Posterior cingulate gyrus (tissue), 11 donors: ENCODE data around the gene BRI3.
A peak's percentile ranks its signal among the peaks of the same experiment; 100 is the strongest.
"Not testable (repeated sequence)": the region's sequence is repeated elsewhere in the genome, so short reads cannot be mapped to it uniquely, and the experiment has no call there.

ENCODE experiments used
- DNase-seq, 10 donors: peaks; one replicate each; pipeline versions ENCODE4 v3.0.0 to v3.0.0-alpha.2; 2020 to 2021; ENCODE audit warnings: mixed read lengths in 3 of 10
- intact Hi-C: fragments of 100-400 bp; cut with DNase I; formaldehyde crosslinking; loops from one replicate; pipeline ENCODE4 v1.15.1; 2023

Gene BRI3

DNA sequence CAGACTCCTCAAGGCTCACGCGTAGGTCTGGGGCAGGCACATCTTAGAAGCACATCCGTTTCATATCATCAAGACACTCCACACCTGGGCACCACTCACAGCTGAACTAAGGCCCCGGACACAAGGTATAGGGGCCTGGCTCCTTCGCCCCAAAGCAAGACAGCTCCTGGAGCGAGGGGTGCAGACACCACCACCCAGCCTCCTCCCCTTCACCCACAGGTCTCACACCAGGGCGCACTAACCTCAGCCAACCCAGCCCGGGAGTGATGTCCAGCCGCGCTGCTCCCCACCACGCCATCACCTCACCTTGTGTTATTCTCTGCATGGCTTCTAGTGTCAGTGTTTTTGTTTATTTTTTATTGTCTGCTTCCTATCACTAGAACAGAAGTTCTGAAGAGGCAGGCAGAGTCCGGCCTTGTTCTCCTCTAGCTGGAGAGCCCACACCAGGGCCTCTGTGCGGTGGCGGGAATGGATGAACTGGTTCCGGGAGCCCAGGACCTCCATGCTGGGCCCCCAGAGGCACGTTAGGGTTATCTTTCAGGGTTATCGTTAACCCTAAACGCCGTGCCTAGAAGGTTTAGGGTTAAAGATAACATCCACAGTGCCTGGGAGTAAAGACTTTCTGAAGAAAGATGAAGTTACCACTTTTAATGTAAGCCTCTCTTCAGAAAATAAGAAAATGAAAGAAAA lies 21.8 kb downstream of the BRI3 start:
- DNase-seq, result peak in 2 of 10 donors; percentile 29 to 64
- intact Hi-C loops, result no loop called here

DNA sequence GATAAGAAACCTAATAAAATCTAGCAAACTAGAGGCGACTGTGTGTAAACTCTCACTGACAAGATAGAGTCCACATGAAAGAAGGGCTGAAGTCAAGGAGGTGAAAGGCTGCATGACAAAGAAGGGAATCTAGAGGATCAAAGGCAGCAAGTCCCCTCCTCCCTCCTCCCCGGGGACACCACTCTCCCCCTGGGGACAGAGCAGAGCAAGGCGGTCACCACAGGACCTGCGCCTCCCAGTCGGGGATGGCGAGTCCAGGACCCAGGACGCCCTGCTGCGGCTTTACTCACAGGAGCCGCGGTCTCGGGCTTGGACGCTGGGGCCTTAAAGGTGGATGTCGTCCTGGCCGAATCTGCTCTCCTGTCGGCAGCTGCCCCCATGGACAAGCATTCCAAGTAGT lies 22.4 kb downstream of the BRI3 start:
- DNase-seq, result peak in 2 of 10 donors; percentile 45 to 71
- intact Hi-C loops, result no loop called here

DNA sequence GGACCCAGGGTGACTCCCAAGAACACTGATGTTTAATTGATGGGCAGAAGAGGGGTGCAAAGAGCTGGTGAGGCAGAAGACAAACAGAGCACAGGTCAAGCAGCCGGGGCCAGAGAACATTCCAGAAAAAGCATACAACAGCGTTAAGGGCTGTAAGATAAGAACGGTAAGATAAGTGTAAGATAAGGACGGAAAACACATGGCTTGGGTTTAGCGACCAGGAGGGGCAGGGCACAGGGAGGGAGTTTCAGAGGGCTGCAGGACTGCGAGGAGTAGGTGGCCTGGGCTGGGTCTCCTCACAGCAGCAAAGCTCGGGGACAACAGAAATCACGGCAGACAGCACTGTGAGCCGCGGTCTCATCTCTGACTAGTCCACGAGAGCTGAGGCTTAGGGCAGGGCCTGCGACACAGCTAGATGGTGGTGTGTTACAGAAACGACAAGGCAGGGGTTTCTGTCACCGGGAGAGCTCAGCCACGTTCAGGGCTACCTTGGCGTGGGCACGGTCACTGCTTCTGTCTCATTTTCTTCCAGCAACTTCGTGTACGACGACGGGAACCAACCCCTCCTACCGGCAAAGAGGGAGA lies 24.6 kb downstream of the BRI3 start:
- peak in 3 of 10 donors; percentile 40 to 71 (median 50) for DNase-seq
- intact Hi-C loops, result no loop called here

DNA sequence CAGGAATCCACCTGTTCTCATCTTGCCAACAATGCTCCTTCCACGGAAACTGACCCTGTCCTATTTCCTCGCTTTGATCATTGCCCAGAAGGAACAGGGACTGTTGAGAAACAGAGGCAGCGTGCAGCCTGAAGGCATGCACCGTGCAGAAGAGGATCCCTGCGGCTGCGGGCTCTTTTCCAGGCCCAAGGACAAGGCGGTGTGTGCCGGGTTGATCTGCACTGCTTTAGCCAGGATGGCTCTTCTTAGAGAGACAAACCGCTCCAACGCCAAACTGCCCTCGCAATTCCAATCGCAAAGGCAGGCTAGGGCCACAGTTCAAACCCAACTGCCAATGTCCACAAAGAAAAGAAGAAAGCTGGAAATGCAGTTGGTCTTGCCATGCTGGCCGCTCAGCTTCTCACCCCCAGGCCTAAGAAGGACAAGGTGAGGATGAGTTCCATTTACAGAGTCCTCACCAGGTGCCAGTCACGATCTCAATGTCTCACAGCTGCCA lies 26.5 kb downstream of the BRI3 start:
- peak in 3 of 10 donors; percentile 52 to 72 (median 52) for DNase-seq
- intact Hi-C loops, result no loop called here

DNA sequence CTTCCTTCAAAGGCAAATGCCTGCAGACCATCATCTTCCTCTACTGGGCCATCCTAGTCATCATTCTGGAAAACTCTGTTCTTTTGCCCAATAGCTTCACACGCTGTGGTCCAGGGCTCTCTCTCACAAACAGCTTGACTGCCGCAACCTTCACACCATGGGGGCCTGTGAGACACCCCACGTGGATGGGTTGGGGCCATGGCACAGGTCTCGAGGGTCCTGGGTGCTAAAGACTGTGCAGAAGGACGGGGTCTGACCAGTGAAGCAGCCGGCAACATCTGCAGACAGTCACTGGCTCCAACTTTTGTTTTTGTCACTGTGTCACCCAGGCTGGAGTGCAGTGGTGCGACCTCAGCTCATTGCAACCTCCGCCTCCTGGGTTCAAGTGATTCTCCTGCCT lies 28.1 kb downstream of the BRI3 start:
- peak in 3 of 10 donors; percentile 30 to 65 (median 36) for DNase-seq
- intact Hi-C loops, result no loop called here

DNA sequence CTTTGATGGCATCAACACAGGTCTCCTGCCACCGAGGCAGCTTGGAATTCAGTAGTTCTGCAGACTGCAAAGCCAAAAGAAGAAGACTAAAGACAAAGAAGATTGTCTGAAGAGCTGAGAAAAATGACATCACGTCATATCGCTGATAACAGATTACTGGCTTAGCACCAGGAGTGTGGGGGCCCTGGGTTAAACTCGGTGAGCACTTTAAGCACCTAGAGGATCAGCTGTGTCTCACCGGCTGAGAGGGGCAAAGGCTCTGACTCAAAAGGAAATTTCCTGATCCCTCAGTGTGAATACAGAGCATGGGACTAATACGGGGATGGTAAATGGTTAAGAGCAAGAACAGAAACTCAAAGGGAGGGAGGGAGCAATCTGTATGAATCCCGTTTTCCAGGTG lies 30.7 kb downstream of the BRI3 start:
- DNase-seq, result no peak
- intact Hi-C loops, result no loop called here

DNA sequence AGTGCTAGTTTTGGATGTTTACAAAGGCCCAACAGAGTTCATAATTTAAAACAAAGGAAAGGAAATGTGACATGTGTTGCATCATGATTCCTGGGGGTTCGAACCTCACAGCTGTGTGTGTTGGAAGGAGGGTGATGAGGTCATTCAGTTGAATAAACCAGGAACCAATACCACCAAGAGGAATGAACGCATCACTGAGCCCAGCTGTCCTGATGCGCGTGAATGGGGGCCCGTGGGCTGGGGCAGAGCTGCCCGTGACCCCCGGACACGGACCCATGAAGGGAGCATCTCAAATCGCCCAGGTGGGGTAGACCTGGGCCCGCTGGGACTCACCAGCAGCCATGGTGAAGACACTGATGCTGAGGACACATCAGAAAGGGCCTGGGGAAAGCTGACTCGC lies 33.0 kb downstream of the BRI3 start:
- peak in 1 of 10 donors; percentile 18 for DNase-seq

DNA sequence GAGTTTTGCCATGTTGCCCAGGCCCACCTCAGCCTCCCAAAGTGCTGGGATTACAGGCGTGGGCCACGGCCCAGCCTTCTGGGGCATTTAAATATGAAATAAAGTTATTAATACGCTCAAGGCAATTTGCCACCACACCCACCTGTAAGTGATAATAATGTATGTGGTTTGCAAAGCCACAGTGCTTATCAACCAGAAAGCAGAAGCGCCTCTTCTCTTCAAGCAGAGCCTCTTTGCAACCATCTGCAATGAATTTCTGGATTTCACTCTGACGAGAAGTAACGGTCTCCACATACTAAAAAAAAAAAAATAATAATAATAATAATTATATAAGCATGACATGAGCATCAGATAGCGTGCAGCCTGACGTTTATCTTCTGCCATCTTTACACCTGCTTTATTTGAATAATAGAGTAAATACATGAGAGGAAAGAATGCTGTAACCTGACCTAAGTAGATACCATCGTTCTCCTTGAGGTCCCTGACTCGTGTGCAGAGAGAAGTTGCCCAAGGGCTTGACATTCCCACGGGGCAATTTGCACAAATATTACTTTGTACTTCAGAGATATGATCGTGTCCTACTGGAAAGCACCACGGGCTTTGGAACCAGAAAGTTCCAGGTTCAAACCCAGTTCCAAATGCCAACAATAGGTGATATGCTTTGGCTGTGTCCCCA lies 34.0 kb downstream of the BRI3 start:
- intact Hi-C loops, result no loop called here
- DNase-seq, result peak in 1 of 10 donors; percentile 20

More for the DNA sequence above, 33.0 kb downstream of the BRI3 start:
- intact Hi-C loops, result no loop called here

DNA sequence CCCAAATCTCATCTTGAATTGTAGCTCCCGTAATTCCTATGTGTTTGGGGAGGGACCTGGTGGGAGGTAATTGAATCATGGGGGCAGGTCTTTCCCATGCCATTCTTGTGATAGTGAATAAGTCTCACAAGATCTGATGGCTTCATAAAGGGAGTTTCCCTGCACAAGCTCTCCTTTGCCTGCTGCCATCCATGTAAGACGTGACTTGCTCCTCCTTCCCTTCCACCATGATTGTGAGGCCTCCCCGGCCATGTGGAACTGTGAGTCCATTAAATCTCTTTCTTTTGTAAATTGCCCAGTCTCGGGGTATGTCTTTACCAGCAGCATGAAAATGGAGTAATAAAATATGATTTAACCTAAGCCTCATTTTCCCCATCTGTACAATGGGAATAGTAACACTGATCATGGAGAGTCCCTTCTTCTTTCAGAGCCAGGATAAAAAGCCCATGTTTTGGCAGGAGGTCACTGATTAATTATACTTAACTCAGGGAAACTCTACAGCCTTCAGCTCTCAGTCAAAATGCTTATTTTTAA lies 34.6 kb downstream of the BRI3 start:
- DNase-seq, intact Hi-C loops: not testable (repeated sequence)

DNA sequence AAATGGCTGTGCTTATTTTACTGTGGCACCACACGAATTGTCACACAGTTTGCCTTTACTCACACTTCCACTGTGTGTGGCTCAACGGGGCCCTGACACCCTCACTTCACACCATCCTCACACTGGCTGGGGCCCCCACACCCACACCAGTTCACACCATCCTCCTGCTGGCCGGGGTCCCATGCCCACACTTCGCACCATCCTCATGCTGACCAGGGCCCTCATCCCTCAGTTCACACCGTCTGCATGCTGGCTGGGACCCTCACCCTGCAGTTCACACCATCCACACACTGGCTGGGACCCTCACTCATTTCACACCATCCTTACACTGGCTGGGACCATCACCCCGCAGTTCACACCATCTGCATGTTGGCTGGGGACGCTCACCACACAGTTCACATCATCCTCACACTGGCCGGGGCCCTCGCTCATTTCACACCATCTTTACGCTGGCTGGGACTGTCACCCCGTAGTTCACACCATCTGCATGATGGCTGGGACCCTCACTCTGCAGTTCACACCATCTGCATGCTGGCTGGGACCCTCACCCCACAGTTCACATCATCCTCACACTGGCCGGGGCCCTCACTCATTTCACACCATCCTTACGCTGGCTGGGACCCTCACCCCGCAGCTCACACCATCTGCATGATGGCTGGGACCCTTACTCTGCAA lies 36.0 kb downstream of the BRI3 start:
- peak in 2 of 10 donors; percentile 30 to 43 for DNase-seq
- intact Hi-C loops, result no loop called here

DNA sequence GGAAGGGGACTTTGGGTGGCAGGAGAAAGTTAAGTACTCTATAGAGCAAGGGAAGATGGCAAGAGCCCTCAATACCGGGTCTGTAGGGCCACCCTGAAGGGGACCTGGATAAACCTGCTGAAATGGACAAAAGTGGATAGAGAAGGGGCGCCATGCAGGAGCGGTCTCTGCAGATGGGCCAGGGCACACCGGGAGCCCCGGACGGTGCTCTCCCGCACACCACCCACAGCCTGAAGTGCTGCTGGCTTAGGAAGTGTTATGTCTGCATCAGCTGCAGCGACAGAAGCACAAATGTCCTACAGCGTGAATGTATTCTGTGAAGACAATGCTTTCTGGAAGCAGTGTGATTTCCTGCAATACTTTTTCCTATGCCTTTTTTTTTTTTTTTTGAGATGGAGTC lies 37.7 kb downstream of the BRI3 start:
- DNase-seq, result peak in 1 of 10 donors; percentile 59
- intact Hi-C loops, result no loop called here

DNA sequence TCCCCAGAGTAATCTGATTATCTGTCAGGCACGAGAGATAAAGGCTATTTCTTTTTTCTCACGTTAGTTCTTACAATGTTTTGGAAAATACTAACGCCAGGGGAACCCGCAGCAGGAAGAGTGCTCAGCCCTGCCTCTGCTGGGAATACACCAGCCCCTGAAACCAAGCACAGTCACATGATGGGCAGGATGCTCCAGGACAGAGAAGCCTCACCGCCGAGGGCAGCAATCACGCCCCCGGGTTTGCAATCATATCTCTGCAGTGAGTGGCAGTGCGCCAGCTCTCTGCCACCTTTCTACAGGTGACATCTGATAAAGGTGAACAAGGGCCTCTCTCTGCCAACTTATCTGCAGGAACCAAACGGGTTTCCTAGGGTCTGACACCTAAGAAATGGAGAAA lies 39.8 kb downstream of the BRI3 start:
- intact Hi-C loops, result no loop called here

DNA sequence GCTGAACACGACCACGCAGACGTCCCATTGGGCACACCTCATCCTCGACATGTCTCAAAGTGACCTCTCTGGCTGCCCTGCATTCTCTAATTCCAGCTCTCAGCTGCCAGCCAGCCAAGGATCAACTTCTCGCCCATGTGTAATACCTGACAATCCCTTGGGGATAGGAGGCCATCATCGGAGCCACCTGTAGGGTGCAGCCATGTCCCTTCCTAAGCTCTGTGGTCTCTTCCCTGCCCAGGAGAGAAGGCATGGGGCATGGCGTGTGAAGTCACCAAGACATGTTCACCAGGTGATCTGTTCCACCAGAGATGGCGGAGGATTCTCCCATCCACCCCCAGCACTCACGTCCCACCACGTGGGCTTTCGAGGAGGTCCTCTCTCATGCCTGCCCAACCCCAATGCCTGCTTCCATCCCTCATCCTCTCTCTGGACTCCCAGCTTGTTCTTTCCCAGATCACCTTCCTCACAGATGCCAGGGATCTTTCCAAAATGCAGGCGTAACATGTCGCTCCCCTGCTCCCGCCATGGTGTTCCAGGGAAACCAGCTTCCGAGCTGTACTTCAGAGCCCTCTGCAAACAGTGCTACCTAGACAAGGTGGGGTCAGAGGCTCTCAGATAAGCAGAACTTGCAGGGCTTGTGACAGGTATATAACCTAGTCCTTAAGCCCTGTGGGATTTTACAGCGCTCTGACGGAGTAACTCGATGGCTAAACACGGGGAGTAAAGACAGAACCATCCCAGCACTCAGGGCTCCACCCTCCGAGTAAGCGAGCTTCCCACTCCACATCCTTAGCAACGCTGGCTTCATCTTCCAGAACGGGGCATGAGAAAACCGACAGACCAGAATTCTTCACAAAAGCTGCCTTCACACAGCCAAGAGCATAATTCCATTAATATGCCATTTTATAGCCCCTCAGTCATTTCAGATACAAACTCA lies 41.1 kb downstream of the BRI3 start:
- no peak for DNase-seq

More for the DNA sequence above, 39.8 kb downstream of the BRI3 start:
- DNase-seq, result no peak

DNA sequence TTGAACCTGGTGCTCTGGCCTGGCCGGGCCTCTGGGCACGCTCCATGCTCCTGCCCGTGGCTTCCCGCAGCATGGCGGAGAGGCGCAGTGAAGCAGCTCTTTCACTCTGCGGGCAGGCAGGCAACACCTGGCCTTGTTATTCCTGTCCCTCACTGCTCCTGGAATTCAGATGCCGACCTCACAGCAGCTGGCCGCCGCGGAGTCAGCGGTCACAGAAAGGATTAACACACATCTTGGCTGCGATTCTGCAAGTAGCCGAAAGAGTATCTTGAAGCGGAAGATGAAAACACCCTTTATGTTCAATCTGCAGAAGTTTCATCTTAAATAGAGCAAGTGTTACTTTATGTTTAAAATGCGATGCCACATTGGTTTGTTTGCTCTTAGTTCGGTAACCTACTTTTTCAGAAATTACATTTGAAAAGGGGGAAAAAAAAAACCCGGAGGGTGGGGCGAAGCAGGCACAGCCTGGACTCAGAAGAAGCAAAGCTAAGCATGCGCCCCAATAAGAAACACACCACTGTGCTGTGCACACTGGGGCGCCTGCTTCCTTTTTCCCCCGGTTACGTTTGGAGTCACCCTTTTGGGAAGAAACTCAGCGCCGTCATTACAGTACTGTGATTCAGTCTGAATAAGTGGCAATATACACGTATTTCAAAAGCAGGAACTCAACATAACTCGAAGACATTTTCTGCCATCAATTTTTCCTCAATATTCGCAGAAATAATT lies 42.3 kb downstream of the BRI3 start:
- intact Hi-C loops, result no loop called here
- peak in 3 of 10 donors; percentile 23 to 86 (median 85) for DNase-seq

More for the DNA sequence above, 41.1 kb downstream of the BRI3 start:
- intact Hi-C loops, result no loop called here

DNA sequence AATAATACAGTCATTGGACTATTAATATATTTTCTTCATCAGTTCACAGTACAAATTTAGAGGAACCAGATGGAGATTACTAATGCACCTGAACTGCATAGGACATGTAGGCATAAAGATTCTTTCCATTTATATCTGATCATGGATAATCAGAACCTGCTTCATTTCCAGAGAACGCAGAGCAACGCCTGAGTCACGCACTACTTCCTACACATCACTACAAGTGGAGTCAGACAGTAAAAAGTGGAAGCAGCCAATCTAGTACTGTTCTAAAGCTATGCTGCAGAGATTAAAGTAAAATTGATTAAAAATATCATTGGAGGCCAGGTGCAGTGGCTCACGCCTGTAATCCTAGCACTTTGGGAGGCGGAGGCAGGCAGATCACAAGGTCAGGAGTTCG lies 43.3 kb downstream of the BRI3 start:
- no peak for DNase-seq
- intact Hi-C loops, result no loop called here

DNA sequence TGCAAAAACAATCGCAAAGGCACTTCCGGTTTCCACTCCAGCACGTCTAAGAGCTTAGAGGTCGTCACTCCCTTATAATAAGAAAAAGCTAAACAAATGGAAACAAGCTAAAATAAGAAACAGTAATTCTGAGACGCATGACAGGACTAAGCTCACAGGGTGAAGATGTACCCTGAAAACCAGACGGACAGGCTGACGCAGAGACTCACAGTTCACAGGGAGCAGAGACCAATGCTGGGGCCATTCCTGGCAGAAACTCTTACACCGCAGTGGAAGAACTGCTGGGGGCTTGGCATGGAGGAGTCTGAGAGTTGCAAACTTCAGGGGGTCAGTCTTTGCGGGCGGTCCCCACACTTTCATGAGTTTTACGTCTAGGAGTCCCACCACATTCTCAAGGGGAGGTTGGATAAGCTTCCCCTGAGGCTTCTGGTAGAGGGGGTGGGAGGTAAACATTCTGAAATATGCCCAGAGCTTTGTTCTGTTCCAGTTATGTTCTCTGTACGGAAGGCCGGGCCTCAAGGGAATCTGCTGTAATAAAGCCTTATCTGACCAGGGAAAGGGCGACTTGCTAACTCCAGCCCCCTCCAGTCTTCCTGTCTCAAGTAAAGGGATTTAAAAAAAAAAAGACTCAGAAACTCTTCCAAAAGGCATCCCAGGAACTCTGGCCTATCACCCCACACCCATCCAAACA lies 47.8 kb downstream of the BRI3 start:
- no peak for DNase-seq
- intact Hi-C loops, result no loop called here

DNA sequence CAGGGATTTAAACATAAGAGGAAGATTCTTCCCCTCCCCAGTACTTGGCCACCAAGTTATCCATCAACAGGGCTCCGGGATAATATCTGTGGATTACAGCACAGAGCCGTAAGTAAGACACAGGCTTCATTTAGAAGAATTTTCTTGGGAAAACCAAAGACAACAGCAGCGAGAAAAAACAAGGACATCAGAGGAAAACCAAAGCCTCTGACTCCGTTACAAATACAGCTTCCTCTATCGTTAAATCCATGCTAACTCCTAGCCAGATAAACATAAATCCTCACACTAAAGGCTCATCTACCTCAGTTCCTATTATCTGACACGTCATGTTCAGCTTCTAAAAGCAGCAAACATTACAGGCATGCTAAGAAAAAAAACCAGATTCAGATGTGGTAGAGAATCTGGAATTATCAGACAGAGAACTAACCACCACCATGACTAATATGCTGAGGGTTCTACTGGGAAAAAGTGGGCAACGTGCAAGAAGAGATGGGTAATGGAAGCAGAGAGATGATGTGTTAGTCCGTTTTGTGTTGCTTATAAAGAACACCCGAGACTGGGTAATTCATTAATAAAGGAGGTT lies 48.4 kb downstream of the BRI3 start:
- no peak for DNase-seq
- intact Hi-C loops, result no loop called here
